Measurements from ENCODE around the gene ZCCHC7.
"Not testable (repeated sequence)": the region's sequence is repeated elsewhere in the genome, so short reads cannot be mapped to it uniquely, and the experiment has no call there.

Gene ZCCHC7

DNA sequence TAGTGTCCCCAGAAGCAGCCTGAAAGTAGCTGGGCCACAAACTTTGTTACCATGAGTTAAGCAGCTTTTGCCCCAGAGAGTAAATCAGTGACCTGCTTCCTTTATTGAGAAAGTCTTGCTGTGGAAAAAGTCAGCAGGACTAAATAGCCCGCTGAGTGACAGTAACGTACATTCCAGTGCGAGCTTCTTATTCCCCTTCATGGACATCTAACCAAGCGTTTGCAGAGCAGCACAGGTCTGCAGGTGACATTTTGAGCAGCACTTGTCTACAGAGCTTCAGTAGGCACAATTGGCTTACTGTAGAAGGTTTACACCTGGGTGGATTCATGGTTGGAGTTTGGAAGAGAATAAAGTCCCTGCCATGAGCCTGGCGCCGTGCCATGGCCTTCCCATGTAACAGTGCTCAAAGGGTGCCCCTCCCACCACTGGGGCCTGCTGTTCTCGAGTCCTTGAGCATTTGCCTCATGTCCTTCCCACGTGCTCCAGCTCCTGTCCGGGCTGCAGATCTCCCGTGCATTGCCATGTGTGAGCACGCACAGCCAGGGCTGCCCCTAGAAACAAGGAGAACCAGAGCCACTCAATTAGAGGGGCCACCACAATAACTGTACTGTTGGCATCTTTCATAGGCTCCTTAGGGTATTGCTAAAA, 260.8 kb downstream of the ZCCHC7 start:
- DNase-seq: no peak

DNA sequence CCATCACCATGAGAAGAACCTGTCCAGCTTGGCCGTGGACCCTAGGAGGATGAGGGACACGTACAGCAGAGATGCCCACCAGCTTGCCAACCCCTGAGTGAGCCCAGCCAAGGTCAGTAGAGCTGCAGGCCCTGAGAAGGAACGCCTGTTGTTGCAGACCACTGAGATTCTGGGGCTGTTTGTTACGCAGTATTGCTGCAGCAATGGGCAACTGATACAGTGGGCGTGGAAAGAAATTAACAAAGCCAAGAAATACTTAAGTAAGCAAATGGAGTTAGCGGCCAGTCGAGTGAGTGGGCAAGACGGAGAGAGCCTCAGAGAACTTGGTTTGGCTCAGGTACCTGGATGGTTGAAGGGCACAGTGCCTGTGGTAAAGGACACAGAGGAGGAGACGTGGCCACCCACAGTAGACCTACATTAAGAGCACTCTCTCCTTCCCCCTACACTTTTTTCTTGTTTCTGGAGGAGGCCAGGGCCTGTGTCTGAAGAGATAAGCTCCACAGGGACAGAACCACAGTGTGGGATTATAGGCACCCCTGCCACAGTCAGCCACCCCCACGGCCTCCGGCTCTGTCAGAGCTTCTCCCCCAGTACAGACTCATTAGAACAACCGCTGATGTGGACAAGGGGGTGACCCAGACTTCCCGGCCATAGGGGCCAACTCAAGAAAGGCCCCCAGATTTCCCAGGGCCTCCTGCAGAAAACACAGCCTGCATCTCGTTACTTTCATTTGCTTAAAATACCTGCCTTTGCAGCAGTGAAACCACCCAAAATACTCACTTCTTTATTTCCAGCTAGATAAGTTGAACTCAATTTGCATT, 262.0 kb downstream of the ZCCHC7 start:
- no peak for DNase-seq

DNA sequence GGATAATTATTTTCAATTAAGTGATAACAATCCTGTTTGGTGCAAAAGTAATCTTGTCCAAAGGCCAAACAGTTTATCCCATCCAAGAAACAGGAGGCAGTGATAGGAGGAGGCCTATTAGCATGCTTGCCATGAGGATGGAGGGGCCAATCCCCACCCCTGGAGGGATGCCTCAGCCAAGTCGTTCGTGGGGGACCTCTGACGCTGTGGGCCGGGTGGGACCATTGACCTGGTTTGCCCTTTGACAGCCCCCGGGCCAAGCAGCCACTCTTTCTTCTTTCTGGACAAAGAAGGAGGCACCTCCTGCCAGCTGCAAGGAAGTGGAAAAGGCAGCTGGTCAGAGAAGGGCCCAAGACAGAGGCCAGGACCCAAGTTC, 262.6 kb downstream of the ZCCHC7 start:
- DNase-seq: no peak

DNA sequence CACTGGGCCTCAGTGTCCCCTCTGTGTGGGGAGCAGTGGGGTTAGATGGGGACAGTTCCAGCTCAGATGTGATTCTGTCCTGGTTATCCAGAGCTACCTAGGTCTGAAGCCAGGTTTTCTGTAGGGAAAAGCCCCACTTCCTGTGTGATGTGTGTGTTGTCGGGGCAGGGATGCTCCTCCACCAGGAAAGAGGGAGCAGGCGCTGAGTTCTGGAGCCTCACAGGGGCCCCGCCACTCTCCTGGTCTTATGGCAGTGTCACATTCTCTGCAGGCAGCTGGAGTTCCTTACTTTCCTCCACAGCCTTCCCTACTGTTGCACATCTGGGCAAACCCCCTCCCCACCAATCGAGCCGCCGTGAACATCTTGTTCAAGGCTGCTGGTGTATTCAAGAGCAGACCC, 263.0 kb downstream of the ZCCHC7 start:
- no peak for DNase-seq

DNA sequence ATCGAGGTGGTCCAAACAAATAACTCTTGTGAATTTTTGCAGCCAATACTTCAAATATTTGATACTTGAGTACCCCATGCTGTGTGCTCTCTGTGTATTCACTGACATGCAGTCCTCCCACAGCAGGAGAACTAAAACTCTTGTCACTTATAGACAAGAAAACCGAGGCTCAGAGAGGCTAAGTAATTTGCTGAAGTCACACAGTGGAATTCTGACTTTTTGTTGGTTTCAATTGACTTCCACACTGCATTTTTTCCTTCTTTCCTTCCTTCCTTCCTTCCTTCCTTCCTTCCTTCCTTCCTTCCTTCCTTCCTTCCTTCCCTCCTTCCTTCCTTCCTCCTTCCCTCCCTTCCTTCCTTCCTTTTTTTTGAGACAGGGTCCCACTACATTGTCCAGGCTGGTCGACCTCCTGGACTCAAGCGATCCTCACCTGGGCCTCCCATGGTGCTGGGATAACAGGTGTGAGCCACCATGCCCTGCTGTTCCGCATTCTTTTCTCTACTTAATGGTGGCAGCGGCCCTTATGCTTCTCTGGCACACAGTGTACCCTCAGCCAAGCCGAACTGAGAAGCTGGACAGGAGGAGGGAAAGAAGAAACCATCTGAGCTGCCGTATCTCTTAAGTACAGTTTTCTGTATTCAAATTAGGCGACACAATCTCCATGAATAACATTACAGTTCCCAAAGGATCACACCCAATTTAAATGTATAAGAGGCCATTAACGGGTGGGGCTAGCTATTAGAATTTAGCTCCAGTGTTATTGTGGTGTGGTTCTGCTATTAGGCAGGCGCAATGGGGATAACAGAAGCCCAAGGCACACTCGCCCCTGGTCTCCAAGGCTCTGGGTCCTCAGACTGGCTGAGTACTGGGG, 263.7 kb downstream of the ZCCHC7 start:
- DNase-seq: no peak

DNA sequence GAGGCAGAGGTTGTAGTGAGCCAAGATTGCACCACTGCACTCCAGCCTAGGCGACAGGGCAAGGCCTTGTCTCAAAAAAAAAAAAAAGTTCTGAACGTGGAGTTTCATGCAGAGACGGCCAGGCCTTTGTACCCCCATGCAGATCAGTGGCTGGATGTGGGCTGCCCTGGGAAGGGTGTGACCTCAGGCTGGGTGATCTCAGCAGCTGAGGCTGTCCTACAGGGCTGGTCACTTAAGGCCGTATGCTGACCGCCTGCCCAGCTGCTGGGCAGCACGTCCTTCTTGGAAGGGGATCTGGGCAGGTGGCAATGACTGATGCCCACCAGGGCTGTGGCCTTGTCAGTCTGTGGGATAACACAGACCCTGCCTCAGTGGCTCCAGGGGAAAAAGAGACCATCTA, 264.9 kb downstream of the ZCCHC7 start:
- no peak for DNase-seq

DNA sequence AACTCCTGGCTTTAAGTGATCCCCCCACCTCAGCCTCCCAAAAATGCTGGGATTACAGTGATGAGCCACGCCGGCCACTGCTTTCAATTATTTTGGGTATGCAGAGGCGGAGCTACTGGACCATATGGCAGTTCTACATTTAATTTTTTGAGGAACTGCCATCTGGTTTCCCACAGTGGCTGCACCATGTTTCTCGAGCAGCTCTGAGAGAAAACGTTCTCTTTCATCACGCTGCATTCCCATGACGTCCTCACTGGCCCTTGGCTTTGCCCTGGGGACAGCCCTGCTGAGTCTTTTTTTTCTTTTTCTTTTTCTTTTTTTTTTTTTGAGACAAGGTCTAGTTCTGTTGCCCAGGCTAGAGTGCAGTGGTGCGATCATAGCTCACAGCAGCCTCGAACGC, 266.6 kb downstream of the ZCCHC7 start:
- no peak for DNase-seq

DNA sequence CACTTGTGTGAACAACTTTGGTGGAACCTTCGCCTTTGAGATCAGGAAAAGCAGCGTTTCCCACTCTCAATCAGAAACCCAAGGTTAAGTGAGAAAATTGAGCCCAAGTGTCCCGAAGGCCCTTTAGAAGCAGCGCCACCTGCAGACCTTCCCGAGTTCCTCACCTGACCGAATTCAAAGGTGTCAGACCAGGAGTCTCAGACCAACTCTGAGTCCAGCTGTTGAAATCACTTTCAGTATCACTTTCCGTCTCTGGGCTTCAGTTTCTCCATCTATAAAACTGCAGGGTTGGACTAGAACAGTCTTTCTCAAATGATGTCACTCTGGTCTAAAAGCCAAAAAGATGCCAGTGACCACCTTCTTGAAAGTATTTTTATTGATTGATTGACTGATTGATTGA, 270.4 kb downstream of the ZCCHC7 start:
- no peak for DNase-seq

DNA sequence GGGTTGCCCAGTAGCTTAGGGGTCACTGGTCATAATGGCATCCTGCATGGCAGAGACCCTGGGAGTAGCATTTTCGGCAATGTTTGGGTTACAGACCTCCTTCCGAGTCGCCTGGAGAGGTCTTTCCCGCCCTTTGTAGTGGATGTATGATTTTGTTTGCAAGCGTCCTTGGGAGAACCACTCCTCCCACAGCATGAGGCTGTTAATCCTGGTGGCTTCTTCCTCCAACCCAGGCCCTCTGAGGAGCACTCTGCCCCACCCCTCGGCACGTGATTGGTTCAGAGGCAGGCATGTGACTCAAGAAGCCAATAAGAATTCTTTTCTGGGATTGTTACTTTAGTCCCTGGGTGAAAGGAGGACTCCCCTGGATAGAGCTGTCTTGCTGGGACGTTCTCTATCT, 271.9 kb downstream of the ZCCHC7 start:
- no peak for DNase-seq

DNA sequence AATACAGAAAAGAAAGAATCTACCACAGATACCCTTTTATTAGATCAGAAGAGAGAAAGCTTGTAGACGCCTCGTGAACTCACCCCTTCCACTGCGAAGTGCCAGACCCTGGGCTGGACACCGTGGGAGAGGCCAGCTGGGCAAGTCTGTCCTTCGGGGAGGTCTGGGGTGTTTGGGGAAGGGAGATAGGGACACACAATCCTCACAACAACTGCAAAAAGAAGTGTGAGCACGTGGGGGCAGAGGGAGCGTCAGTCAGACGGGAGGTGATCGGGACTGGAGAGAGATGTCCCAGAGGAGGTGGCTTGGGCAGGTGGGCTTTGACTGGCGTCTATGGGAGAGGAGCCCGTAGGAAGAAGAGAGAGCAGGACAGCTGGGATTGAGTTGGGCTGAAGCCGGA, 274.9 kb downstream of the ZCCHC7 start:
- DNase-seq: no peak

DNA sequence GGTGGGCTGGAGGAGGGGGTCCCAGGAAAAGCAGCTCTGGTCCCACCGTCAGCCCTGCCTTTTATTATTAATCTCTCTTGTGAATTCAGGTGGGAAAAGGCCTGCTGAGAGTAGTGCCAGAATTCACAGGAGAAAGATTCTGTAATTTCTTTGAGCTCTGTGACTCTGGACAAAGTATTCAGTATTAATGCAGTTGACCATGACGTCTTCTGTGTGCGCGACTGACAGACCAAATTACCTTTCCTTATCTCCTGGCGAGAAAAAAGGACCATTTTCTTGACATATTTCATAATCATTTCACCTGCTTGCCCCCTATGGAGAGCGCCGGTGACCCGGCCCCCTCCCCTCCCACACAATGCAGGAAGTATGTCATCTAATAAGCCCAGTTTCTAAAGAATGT, 275.3 kb downstream of the ZCCHC7 start:
- no peak for DNase-seq

DNA sequence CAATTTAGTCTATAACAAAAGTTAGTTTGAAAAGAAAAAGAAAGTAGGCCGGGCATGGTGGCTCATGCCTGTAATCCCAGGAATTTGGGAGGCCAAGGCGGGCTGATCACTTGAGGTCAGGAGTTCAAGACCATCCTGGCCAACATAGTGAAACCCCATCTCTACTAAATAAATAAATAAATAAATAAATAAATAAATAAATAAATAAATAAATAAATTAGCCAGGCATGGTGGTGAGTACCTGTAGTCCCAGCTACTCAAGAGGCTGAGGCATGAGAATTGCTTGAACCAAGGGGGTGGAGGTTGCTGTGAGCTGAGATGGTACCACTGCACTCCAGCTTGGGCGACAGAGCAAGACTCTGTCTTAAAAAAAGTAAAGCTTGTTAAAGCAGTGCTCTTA, 277.6 kb downstream of the ZCCHC7 start:
- DNase-seq: not testable (repeated sequence)

DNA sequence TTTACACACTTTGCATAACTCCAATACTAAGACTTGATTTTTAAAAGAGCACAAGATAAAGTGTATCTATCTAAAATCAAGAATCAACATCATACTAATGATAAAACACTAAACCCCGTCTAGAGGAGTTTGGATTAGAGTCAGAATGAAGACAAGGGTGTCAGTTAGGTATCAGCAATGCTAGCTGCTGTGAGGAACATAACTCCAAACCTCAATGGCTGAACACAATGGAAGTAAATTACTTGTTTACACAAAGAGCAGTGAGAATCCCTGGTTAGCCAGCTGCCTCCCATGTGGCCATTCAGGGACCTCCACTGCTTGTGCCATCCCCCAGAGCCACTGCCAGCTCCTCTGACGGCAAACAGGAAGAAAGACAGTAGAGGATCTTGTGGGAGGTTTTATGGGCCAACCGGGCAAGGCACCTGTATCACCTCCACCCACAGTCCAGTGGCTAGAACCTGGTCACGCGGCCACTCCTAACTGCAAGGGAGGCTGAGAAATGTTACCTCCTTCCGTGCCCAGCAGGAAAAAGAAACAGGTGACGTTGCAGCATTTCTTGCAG, 278.2 kb downstream of the ZCCHC7 start:
- DNase-seq: no peak

DNA sequence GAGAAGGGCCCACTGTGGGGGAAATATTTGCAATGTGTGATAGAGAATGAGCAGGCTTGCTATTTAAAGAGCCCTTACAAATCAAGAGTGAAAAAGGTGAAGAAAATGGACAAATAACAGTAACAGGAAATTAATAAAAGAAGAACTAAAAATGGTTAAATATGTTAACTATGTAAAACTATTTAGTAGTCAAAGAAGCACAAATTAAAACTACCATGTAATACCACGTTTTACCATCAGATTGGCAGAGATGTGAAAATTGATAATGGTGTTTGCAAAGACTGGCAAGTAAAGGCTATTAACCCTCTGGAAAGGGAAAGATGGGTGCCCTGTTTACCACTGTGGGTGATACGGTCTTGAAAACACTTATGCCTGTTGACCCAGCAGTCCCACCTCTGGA, 279.0 kb downstream of the ZCCHC7 start:
- no peak for DNase-seq

DNA sequence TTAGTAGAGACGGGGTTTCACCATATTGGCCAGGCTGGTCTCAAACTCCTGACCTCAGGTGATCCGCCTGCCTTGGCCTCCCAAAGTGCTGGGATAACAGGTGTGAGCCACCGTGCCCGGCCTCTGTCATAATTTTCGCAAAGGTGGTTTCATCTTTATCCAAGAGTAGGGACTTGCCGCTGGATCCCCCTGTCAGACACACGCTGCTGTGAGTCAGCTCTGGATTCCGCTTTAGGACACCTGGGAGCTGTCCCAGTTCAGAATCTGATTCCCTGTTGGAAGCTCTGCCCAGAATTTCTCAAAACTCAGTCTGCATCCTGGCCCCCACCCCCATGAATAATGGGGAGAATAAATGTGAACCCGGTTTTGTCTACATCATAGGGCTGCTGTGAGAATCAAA, 284.2 kb downstream of the ZCCHC7 start:
- DNase-seq: no peak

DNA sequence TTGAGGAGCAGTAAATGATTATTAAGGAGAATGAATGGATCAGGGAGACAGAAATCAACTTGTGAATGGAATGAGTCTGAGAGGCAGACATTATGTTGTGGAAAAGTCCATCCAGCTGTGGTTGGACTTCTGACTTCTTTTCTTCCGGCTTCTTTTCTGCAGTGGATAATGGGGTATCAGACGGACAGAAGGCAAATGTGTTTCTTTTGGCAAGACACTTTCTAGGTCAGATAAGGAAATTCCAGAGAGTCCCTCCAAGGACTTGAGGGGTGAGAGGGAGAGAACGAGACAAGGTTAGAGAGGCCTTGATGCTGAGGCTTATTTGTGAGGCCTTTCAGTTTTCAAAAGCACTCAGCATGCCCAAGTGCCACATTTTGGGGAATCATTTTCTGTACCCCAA, 285.0 kb downstream of the ZCCHC7 start:
- no peak for DNase-seq

DNA sequence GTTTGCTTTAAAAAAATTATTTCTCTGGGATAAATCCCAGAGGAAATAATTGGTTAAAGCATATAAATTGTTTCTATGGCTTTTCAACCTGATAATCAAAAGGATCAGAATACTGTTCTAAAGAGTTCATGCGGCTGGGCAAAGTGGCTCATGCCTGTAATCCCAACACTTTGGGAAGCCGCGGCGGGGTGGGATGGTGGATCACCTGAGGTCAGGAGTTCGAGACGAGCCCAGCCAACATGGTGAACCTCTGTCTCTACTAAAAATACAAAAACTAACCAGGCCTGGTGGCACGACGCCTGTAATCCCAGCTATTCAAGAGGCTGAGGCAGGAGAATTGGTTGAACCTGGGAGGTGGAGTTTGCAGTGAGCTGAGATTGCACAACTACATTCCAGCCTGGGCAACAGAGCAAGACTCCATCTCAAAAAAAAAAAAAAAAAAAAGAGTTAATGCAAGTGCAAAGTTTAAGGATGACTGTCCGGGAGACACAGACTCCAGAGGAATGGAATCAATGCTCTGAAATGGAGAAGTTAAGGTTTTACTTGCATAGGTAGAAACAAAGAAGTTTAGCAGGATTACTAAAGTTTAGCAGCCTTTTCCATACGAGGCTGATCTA, 285.5 kb downstream of the ZCCHC7 start:
- DNase-seq: no peak

DNA sequence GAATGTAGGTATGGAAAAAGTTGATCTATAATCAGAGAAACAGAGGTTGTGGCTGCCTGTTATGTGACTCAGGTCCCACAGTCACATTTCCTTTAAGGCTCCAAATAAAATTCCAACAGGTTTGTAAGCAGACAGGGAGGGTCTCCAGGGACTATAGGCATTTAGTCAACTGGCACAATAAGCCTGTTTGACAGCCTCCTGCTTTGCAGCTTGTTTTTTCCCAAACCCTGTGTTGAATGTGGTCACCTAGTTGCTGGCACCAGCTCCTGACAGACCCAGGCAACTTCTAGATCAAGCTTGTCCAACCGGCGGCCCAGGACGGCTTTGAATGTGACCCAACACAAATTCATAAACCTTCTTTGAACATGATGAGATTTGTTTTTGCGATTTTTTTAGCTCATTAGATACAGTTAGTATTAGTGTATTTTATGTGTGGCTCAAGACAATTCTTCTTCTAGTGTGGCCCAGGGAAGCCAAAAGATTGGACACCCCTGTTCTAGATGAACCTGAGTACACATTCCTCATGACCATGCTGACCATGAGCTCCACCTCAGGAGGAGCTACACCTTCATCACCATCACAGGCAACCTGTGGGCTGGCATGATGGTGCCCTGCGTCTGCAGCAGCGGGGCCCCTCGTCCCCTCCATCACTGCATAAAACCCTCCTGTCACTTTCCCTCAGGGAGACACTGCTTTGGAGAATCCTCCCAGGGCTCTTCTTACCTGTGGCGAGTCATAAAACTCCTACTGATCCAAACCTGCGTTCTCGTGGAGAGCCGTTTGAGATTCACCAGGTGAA, 286.4 kb downstream of the ZCCHC7 start:
- DNase-seq: no peak

DNA sequence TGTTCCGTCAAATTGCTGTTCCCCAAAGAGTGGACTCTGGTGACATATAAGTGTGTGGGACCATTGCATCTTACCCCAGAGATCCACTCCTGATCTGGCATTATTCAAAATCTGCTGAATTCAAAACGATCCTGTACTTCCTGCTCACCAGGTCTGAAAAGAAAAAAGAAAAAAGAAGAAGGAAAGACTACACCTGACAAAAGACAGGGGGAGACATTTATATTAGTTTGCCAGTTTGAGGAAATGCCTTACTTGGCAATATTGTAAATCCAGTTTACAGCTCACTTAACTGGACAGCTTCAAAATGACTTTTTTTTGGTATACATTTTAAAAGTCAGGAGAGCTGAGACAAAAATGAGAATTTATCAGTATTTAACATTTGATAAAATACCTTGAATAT, 287.1 kb downstream of the ZCCHC7 start:
- no peak for DNase-seq
